Stimulated activated CD4-positive, alpha-beta T cell treated with anti-CD3 and anti-CD28 coated beads, Interleukin-4, amount 100 ng/mL, for 1 hour (primary cell): ENCODE measurements around the gene GPR146.
A peak's percentile ranks its signal among the peaks of the same experiment; 100 is the strongest.
"Not testable (repeated sequence)": the region's sequence is repeated elsewhere in the genome, so short reads cannot be mapped to it uniquely, and the experiment has no call there.

ENCODE experiments used
- DNase-seq: peaks from one replicate; pipeline ENCODE4 v3.0.0-alpha.2; 2020

Gene GPR146

GRCh38 chr7:1044189-1045068, at the start of gene GPR146:
Gene GPR146 (plus strand): TSS chr7:1044546. CDS start chr7:1057516, 12,970 bp downstream.
- peak; percentile 95 for DNase-seq

- no peak for DNase-seq
Measured at GRCh38 chr7:994592-995308, 49.6 kb upstream of the GPR146 start.

GRCh38 chr7:995571-995970, 48.8 kb upstream of the GPR146 start:
- DNase-seq: no peak

GRCh38 chr7:996079-996872, 48.1 kb upstream of the GPR146 start:
- no peak for DNase-seq

- no peak for DNase-seq
Measured at GRCh38 chr7:997404-998395, 46.6 kb upstream of the GPR146 start.

GRCh38 chr7:999149-999879, 45.0 kb upstream of the GPR146 start:
- no peak for DNase-seq

- DNase-seq: no peak
Measured at GRCh38 chr7:999941-1000935, 44.1 kb upstream of the GPR146 start.

GRCh38 chr7:1001069-1001770, 43.1 kb upstream of the GPR146 start:
- not testable (repeated sequence) for DNase-seq

- not testable (repeated sequence) for DNase-seq
Measured at GRCh38 chr7:1002026-1002425, 42.3 kb upstream of the GPR146 start.

- not testable (repeated sequence) for DNase-seq
Measured at GRCh38 chr7:1002445-1002844, 41.9 kb upstream of the GPR146 start.

GRCh38 chr7:1004018-1004852, 40.1 kb upstream of the GPR146 start:
- DNase-seq: no peak

GRCh38 chr7:1005303-1005702, 39.0 kb upstream of the GPR146 start:
- DNase-seq: no peak

- no peak for DNase-seq
Measured at GRCh38 chr7:1007901-1008300, 36.4 kb upstream of the GPR146 start.

- no peak for DNase-seq
Measured at GRCh38 chr7:1008733-1009363, 35.5 kb upstream of the GPR146 start.

- DNase-seq: no peak
Measured at GRCh38 chr7:1009747-1010146, 34.6 kb upstream of the GPR146 start.

- DNase-seq: no peak
Measured at GRCh38 chr7:1010226-1010625, 34.1 kb upstream of the GPR146 start.

GRCh38 chr7:1011297-1012003, 32.9 kb upstream of the GPR146 start:
- DNase-seq: no peak
